ENCODE measurements around the gene CLSTN1. TPM values are rescaled to one million over a fixed set of nuclear protein-coding genes. Genes with fewer than 3 reads are reported as not detected.
A peak's percentile ranks its signal among the peaks of the same experiment; 100 is the strongest.
"Not testable (repeated sequence)": the region's sequence is repeated elsewhere in the genome, so short reads cannot be mapped to it uniquely, and the experiment has no call there.

CLSTN1 gene
- total RNA-seq, 1 donor from 2014 or later = 136 TPM

DNA sequence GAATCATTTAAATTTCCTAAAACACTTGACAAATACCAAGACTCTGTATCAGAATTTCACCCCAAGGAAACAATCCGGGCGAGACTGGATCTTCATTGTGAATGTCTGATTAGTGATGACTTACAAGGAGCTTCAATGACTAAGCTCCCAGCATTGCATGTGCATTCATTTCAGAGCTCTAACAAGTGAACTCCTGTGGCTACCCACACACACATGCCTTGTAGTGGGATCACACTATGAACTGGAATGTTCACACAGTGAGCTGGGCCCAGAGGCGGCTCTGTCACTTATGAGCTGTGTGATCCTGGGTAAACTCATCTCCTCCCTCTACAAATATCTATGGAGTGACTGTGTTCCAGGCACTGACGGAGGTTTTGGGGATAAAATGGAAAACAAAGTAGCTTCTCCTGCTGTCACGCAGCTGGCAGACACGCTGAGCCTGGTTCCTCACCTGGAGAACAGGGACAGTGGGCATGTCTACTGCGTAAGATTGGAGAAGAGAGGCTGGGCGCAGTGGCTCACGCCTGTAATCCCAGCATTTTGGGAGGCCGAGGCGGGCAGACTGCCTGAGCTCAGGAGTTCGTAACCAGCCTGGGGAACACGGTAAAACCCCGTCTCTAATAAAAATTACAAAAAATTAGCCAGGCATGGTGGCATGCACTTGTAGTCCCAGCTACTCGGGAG, 56.9 kb downstream of the CLSTN1 start:
- H3K4me1 Mint-ChIP-seq (ENCODE audit: unreplicated experiment) = peaks cover 5% of the 10 kb centered on the region
- H3K4me3 Mint-ChIP-seq = no peak overlapping the region
- H3K27me3 Mint-ChIP-seq = no peaks in the 10 kb centered on the region
- peaks cover under 1% of the 10 kb centered on the region for H3K36me3 Mint-ChIP-seq
- H3K27ac Mint-ChIP-seq = peak overlapping the region; percentile 40
- DNase-seq (ENCODE audit: extremely low spot score, unreplicated experiment) = no peak
- TF ChIP-seq, protein P1, sequence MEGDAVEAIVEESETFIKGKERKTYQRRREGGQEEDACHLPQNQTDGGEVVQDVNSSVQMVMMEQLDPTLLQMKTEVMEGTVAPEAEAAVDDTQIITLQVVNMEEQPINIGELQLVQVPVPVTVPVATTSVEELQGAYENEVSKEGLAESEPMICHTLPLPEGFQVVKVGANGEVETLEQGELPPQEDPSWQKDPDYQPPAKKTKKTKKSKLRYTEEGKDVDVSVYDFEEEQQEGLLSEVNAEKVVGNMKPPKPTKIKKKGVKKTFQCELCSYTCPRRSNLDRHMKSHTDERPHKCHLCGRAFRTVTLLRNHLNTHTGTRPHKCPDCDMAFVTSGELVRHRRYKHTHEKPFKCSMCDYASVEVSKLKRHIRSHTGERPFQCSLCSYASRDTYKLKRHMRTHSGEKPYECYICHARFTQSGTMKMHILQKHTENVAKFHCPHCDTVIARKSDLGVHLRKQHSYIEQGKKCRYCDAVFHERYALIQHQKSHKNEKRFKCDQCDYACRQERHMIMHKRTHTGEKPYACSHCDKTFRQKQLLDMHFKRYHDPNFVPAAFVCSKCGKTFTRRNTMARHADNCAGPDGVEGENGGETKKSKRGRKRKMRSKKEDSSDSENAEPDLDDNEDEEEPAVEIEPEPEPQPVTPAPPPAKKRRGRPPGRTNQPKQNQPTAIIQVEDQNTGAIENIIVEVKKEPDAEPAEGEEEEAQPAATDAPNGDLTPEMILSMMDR (conservative IDR thresholded peaks at IDR 0.05) = no peak
- no peaks in the 10 kb centered on the region for H3K9me3 Mint-ChIP-seq

DNA sequence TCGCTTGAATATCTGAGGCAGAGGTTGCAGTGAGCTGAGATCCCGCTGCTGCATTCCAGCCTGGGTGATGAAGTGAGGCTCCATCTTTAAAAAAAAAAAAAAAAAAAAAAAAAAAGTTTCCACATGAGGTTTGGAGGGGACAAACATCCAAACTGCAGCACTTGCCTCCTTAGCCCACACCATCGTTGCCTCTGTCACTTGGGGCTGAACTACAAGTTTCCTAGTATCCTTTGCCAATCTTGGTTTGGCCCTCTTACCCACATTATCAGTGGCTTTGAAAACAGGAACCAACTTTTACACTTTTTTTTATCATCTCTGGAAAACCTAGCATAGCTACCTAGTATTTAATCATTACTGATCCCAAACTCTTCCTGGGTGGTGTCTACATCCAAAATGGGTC, 59.2 kb downstream of the CLSTN1 start:
- no peak for DNase-seq (ENCODE audit: extremely low spot score, unreplicated experiment)
- no peaks in the 10 kb centered on the region for H3K9me3 Mint-ChIP-seq
- peaks cover 5% of the 10 kb centered on the region for H3K36me3 Mint-ChIP-seq
- no peak overlapping the region for H3K27ac Mint-ChIP-seq
- H3K4me3 Mint-ChIP-seq = no peak overlapping the region
- TF ChIP-seq, protein P1 (conservative IDR thresholded peaks at IDR 0.05) = no peak
- H3K27me3 Mint-ChIP-seq = no peaks in the 10 kb centered on the region
- H3K4me1 Mint-ChIP-seq (ENCODE audit: unreplicated experiment) = peaks cover 8% of the 10 kb centered on the region

DNA sequence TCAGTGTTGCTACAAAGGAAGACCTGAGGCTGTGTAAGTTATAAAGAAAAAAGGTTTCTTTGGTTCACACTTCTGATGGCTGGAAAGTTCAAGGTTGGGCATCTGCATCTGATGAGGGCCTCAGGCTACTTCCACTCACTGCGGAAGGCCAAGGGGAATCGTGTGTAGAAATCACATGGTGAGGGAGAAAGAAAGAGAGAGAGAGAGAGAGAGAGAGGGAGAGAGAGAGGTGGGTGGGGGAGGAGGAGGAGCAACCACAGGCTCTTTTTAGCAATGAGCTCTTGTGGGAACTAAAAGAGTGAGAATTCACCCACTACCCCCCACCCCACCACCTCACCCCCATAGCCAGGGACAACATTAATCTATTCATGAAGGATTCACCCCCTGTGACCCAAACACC, 59.9 kb downstream of the CLSTN1 start:
- H3K36me3 Mint-ChIP-seq = peaks cover 5% of the 10 kb centered on the region
- no peak overlapping the region for H3K27ac Mint-ChIP-seq
- TF ChIP-seq, protein P1 (conservative IDR thresholded peaks at IDR 0.05) = no peak
- no peak overlapping the region for H3K4me3 Mint-ChIP-seq
- peaks cover 3% of the 10 kb centered on the region for H3K4me1 Mint-ChIP-seq (ENCODE audit: unreplicated experiment)
- DNase-seq (ENCODE audit: extremely low spot score, unreplicated experiment) = no peak
- H3K27me3 Mint-ChIP-seq = no peaks in the 10 kb centered on the region
- H3K9me3 Mint-ChIP-seq = no peaks in the 10 kb centered on the region

DNA sequence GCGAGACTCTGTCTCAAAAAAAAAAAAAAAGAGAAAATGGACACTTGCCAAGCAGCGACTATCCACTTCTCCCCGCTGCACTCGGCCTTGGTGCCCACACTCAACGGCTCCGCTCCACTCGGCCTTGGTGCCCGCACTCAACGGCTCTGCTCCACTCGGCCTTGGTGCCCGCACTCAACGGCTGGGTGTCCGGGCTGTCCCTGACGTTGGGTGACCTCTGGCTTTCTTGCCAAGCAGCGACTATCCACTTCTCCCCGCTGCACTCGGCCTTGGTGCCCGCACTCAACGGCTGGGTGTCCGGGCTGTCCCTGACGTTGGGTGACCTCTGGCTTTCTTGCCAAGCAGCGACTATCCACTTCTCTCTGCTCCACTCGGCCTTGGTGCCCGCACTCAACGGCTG, 61.3 kb downstream of the CLSTN1 start:
- not testable (repeated sequence) for DNase-seq (ENCODE audit: extremely low spot score, unreplicated experiment); H3K27ac Mint-ChIP-seq; H3K4me1 Mint-ChIP-seq (ENCODE audit: unreplicated experiment); H3K27me3 Mint-ChIP-seq; H3K4me3 Mint-ChIP-seq; H3K9me3 Mint-ChIP-seq
- H3K36me3 Mint-ChIP-seq = peaks cover 14% of the 10 kb centered on the region

DNA sequence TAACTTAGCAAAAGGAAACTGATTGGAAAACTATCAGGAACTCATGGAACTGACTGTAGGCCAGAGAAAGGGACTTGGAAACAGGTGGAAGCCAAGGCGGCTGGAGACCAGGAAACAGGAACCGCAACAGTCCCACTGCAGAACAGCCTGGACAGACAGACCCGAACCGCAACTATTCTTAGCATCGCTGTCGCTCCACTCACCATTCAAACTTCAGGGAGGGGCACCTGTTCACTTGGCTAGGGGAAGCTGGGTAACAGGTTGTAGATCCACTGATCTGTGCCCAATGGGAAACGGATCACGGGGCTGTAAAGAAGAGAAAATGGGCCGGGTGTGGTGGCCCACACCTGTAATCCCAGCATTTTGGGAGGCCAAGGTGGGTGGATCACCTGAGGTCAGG, 61.9 kb downstream of the CLSTN1 start:
- TF ChIP-seq, protein P1 (conservative IDR thresholded peaks at IDR 0.05) = no peak
- Mint-ChIP-seq H3K4me1 (ENCODE audit: unreplicated experiment) (peaks cover 8% of the 10 kb centered on the region), H3K36me3 (peaks cover 15% of the 10 kb centered on the region), H3K9me3 (no peaks in the 10 kb centered on the region), H3K27me3 (no peaks in the 10 kb centered on the region), H3K4me3 (no peak overlapping the region), H3K27ac (no peak overlapping the region)
- DNase-seq (ENCODE audit: extremely low spot score, unreplicated experiment) = no peak

DNA sequence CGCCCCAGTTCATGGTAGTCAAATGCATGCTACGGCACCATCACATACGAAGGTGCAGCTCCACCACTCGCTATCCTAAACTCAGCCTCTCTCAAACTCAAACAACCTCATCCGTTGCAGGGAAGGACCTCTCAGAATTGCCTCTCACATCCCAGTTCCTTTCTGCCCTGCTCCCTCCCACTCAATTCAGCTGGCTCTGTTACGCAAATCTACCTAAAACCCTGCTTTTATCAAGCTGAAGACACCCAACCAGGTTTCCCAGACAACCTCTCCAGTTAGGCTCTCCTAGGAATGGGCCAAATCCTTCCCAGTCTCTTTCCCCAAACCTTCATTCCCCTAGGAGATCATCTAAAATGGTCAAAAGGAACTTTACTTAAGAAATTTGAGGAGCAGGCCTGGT, 62.9 kb downstream of the CLSTN1 start:
- TF ChIP-seq, protein P1 (conservative IDR thresholded peaks at IDR 0.05) = no peak
- H3K27ac Mint-ChIP-seq = no peak overlapping the region
- no peaks in the 10 kb centered on the region for H3K9me3 Mint-ChIP-seq

More for the DNA sequence above, 62.9 kb downstream of the CLSTN1 start:
- no peak for DNase-seq (ENCODE audit: extremely low spot score, unreplicated experiment)
- Mint-ChIP-seq H3K36me3 (peaks cover 15% of the 10 kb centered on the region), H3K27me3 (no peaks in the 10 kb centered on the region), H3K4me1 (ENCODE audit: unreplicated experiment) (peaks cover 14% of the 10 kb centered on the region), H3K4me3 (no peak overlapping the region)
